Lower leg skin (tissue), 3 donors: Measurements from ENCODE around the gene AURKA.

Experiments used
- CTCF ChIP-seq, 3 donors: fragments of 450-650 bp; IDR thresholded peaks; one replicate each; pipeline ENCODE4 v1.5.1; 2016; ENCODE audit warnings: antibody characterized with exemption in 3 of 3, mild to moderate bottlenecking in 3 of 3, moderate library complexity in 2 of 3
- POLR2A ChIP-seq, 2 donors: fragments of 450-650 bp; IDR thresholded peaks; one replicate each; pipeline ENCODE4 v1.6.1; 2016 to 2017; ENCODE audit warnings: antibody characterized with exemption in 2 of 2, mild to moderate bottlenecking in 1 of 2, moderate library complexity in 1 of 2

- TF ChIP-seq CTCF (IDR thresholded peaks at IDR 0.05), result no peak
- no peak for TF ChIP-seq POLR2A (IDR thresholded peaks at IDR 0.05)
Observed at GRCh38 chr20:56345911-56346310, 46.1 kb downstream of the AURKA start.
